Stomach (tissue), 9 donors: ENCODE data around the gene TIMM17B. TPM values are rescaled to one million over a fixed set of nuclear protein-coding genes. Genes with fewer than 3 reads are reported as not detected.

Source experiments
- DNase-seq, 2 donors: peaks; one replicate each; pipeline versions ENCODE4 v3.0.0 to v3.0.0-alpha.2; 2013 to 2019
- H3K27ac ChIP-seq, 5 donors: fragments of 200-600 bp in 4 of 5; sonication (generic) in 4 of 5; one replicate each; pipeline ENCODE4 v1.5.1; 2013 to 2019; ENCODE audit warnings: mild to moderate bottlenecking in 1 of 5, moderate library complexity in 1 of 5
- H3K27me3 ChIP-seq, 3 donors: fragments of 200-600 bp; sonication (generic); one replicate each; pipeline ENCODE4 v1.5.1; 2017 to 2019; ENCODE audit warnings: mixed run types in 1 of 3
- H3K36me3 ChIP-seq, 4 donors: fragments of 200-600 bp; sonication (generic); 1 replicate in 3 of 4; 2 replicates in 1 of 4; pipeline ENCODE4 v1.5.1; 2016 to 2019
- H3K4me1 ChIP-seq, 4 donors: fragments of 200-600 bp; sonication (generic); one replicate each; pipeline ENCODE4 v1.5.1; 2016 to 2019
- H3K4me3 ChIP-seq, 4 donors: fragments of 200-600 bp; sonication (generic) in 3 of 4; one replicate each; pipeline ENCODE4 v1.5.1; 2016 to 2019; ENCODE audit warnings: mild to moderate bottlenecking in 1 of 4
- H3K9me3 ChIP-seq, 4 donors: fragments of 200-600 bp; sonication (generic); one replicate each; pipeline ENCODE4 v1.5.1; 2016 to 2019
- EP300 ChIP-seq: sonication (generic); formaldehyde crosslinking; IDR thresholded peaks from one replicate; pipeline ENCODE4 v1.6.1; 2017; ENCODE audit warnings: antibody characterized with exemption
- POLR2A ChIP-seq, 4 donors: fragments of 450-650 bp; IDR thresholded peaks; one replicate each; pipeline ENCODE4 v1.6.1; 2016; ENCODE audit warnings: antibody characterized with exemption in 4 of 4, control low read depth in 2 of 4, mild to moderate bottlenecking in 1 of 4, moderate library complexity in 1 of 4
- POLR2AphosphoS5 ChIP-seq, 3 donors: sonication (generic); formaldehyde crosslinking; IDR thresholded peaks; one replicate each; pipeline ENCODE4 v1.6.1; 2016; ENCODE audit warnings: antibody characterized with exemption in 3 of 3
- WGBS, 5 donors: extraction: QIAGEN DNeasy Blood & Tissue Kit in 3 of 5; methylation state at CpG; one replicate each; pipeline versions ENCODE4 v1.1.5 to v1.1.7; 2013 to 2018; 5-methylcytosine and 5-hydroxymethylcytosine counted together
- intact Hi-C: fragments of 100-400 bp; cut with DNase I; formaldehyde crosslinking; loops from one replicate; pipeline ENCODE4 v1.15.1; 2023; ENCODE audit warnings: low total_unique reads
- polyA plus RNA-seq, 3 donors: library from polyadenylated mRNA; stranded (reverse); fragments of 200-250 nt; gene quantifications; one replicate each; pipeline ENCODE4 v1.2.3, GENCODE V29; 2013
- total RNA-seq, 5 donors: library from RNA; depleted of rRNA; stranded (reverse); fragments of >200 nt; gene quantifications; one replicate each; pipeline versions ENCODE4 v1.1.0 to v1.2.3, GENCODE V29; 2014 to 2016
- TF ChIP-seq, protein P1 (sequence below), 7 experiments: fragments of 450-650 bp in 4 of 7; fragments of 200-600 bp in 3 of 7; sonication (generic) in 3 of 7; IDR thresholded peaks; one replicate each; pipeline ENCODE4 v1.5.1; 2016 to 2019; ENCODE audit warnings: antibody characterized with exemption in 7 of 7, control low read depth in 2 of 7, mild to moderate bottlenecking in 1 of 7
- donor health status: healthy with polysubstance abuse.
- donor health status: Bipolar disorder and iron deficiency.
- donor health status: healthy.

TIMM17B gene
- total and polyA plus RNA-seq, 8 donors: 2.9 to 77.2 (median 23.3) TPM

DNA sequence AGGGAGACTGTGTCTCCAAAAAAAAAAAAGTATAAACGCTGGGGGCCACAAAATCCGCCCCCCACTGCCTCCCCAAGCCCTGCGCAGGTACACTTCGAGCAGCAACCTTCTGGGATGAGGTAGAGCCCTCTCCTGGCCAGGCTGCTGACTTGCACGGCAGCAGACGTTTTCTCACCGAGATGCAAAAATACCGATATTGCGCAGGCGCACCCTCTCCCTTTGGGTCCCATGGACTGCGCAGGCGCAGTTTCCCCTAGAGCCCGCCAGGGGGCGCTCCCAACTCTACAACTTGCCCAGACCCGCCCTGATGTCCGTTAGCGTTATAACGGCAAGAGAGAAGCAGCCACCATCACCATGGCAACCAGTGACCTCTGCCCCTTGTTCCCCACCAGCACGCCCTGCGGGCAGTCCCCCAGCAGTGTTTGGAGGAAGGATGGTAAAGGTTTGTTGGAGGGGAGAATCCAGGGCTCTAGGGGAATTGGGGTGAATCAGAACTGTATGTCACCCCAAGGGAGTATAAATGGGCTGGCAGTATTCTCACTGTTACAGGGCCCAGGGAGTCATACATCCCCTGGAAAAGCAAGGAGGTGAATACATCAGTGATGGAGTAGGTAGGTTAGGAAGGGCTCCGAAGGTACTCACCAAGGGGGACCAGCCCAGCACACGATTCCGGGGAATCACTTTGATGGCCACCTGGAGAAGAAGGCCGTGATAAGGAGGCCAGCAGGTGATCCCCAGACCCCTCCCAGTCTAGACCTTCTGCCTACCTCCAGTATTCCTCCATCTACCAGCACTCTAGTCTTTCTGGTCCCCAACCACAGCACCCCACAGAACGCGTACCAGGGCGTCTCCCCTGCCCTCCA, 19.8 kb upstream of the TIMM17B start:
- peak; percentile 92 to 96 for DNase-seq
- Histone ChIP-seq H3K9me3 (no peaks in the 10 kb centered on the region), H3K27ac (peak overlapping the region; percentile 55 to 90 (median 87)), H3K4me1 (peaks cover 0 to 31% (median 18%) of the 10 kb centered on the region in 4 donors), H3K4me3 (peak overlapping the region; percentile 56 to 71 (median 58)), H3K36me3 (peaks cover 0 to 36% (median 35%) of the 10 kb centered on the region in 4 donors), H3K27me3 (no peaks in the 10 kb centered on the region)
- TF ChIP-seq POLR2A (IDR thresholded peaks at IDR 0.05): no peak
- TF ChIP-seq, protein P1, sequence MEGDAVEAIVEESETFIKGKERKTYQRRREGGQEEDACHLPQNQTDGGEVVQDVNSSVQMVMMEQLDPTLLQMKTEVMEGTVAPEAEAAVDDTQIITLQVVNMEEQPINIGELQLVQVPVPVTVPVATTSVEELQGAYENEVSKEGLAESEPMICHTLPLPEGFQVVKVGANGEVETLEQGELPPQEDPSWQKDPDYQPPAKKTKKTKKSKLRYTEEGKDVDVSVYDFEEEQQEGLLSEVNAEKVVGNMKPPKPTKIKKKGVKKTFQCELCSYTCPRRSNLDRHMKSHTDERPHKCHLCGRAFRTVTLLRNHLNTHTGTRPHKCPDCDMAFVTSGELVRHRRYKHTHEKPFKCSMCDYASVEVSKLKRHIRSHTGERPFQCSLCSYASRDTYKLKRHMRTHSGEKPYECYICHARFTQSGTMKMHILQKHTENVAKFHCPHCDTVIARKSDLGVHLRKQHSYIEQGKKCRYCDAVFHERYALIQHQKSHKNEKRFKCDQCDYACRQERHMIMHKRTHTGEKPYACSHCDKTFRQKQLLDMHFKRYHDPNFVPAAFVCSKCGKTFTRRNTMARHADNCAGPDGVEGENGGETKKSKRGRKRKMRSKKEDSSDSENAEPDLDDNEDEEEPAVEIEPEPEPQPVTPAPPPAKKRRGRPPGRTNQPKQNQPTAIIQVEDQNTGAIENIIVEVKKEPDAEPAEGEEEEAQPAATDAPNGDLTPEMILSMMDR (IDR thresholded peaks at IDR 0.05): peak in 5 of 7 experiments; percentile 90 to 98 (median 96)
- TF ChIP-seq EP300: no peak
- TF ChIP-seq POLR2AphosphoS5 (IDR thresholded peaks at IDR 0.05): peak in 2 of 3 donors; percentile 17 to 66
- WGBS, 5 donors: 11 to 36% (median 21%) methylated on average over 22 to 27 of the region's 27 CpGs
- intact Hi-C loops: no loop called here

DNA sequence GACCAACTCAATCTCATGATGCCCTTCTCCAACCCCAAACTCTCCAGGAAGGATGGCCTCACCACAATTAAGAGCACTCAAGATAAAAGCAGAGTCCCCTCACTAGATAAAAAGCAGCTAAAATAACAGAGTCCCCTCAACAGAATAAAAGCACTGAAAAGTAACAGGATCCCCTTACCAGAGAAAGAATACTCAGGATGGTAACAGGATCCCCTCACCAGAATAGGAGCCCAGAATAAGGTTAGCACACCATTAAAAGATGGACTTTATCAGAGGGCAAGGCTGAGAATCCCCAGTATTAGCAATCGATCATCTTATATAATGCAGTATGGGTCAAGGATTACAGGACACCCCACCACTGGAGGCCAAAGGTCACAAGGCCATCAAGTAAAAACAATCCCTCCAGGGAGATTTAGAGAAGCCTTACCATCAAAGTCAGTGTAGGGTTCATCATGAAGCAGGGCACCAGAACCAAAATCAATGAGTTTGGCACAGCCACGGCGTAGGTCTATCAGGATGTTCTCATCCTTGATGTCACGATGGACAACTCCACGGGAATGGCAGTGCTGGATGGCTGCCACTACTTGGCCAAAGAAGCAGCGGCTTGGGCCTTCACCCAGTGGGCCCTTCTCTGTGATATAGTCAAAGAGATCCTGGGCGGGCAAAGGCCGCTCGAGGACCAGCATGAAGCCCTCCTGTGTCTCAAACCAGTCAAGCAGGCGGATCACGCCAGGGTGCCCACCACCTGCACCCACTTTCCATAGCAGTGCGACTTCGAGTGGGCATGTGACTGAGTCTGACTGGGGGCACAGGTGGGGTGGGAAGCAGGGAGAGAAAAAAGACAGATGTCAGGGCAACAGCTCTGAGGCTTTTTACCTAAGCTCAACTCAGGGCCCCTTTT, 17.3 kb upstream of the TIMM17B start:
- TF ChIP-seq POLR2A (IDR thresholded peaks at IDR 0.05): no peak
- TF ChIP-seq EP300: no peak
- TF ChIP-seq POLR2AphosphoS5 (IDR thresholded peaks at IDR 0.05): no peak
- TF ChIP-seq, protein P1 (IDR thresholded peaks at IDR 0.05): no peak
- no peak for DNase-seq
- 86 to 97% (median 91%) methylated on average over 6 to 13 of the region's 13 CpGs for WGBS, 5 donors
- Histone ChIP-seq H3K4me3 (no peak overlapping the region), H3K9me3 (peaks cover 0 to 10% (median 0%) of the 10 kb centered on the region in 4 donors), H3K4me1 (peaks cover 0 to 33% (median 27%) of the 10 kb centered on the region in 4 donors), H3K27me3 (no peaks in the 10 kb centered on the region), H3K27ac (no peak overlapping the region), H3K36me3 (peaks cover 0 to 29% (median 22%) of the 10 kb centered on the region in 4 donors)
- intact Hi-C loops: no loop called here

DNA sequence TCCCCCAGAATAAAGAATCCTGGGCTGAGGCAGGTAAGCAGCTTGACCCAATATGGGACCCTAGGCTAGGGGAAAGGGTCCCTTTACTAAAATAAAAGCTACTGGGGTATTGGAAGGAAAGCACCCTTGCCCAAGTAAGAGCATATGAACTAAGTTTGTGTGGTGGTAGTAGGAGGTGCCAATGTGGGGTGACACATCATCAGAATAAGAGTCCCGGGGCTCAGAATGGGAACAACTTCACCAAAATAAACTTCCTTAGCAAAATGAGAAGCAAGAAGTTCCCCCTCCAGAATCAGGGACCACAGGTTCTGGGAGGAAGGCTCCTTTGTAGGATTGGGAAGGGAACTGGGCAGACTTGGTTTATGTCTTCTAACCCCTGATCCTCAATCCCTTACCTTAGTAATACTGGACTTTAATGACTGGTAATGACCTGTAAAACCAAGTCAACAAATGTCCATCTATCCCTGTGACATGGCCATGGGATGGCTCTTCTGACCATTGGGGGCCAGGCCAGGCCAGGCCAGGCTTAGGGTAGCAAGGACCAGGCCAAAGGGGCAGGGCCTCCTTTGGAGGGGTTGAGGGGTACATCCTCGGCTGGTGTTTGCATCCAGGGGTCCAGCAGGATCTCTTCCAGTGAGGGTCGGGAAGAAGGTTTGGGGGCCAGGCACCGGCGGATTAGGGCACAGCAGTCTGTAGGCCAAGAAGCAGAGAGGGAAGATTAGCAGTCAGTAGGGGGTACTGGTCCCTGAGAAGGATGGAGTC, 16.2 kb upstream of the TIMM17B start:
- 83 to 92% (median 88%) methylated on average over 4 to 5 of the region's 5 CpGs for WGBS, 5 donors
- TF ChIP-seq POLR2AphosphoS5 (IDR thresholded peaks at IDR 0.05) (no peak), EP300 (no peak), POLR2A (IDR thresholded peaks at IDR 0.05) (no peak)
- TF ChIP-seq, protein P1 (IDR thresholded peaks at IDR 0.05): no peak
- Histone ChIP-seq H3K4me3 (no peak overlapping the region), H3K27me3 (no peaks in the 10 kb centered on the region), H3K36me3 (peaks cover 0 to 29% (median 27%) of the 10 kb centered on the region in 4 donors), H3K27ac (no peak overlapping the region), H3K4me1 (peaks cover 0 to 32% (median 22%) of the 10 kb centered on the region in 4 donors), H3K9me3 (peaks cover 0 to 10% (median 0%) of the 10 kb centered on the region in 4 donors)
- intact Hi-C loops: no loop called here
- DNase-seq: no peak
